ENCODE results near the gene PTPN12.

- no peak for TF ChIP-seq CTCF (IDR thresholded peaks at IDR 0.05)
- TF ChIP-seq POLR2A (IDR thresholded peaks at IDR 0.05): no peak
- no peak for TF ChIP-seq EP300 (IDR thresholded peaks at IDR 0.05)
- no peak for TF ChIP-seq POLR2AphosphoS5 (IDR thresholded peaks at IDR 0.05)
Observed at GRCh38 chr7:77497079-77497478, 40.0 kb upstream of the PTPN12 start.

Data from stomach (tissue), 4 donors.